SK-N-MC (cell line): Measurements from ENCODE around the gene MYO5A.
A peak's percentile ranks its signal among the peaks of the same experiment; 100 is the strongest.

Experiments used
- DNase-seq: peaks from one replicate; pipeline ENCODE4 v3.0.0-alpha.2; 2011; ENCODE audit warnings: low read depth, low spot score
- H3K27ac ChIP-seq: fragments of 200-600 bp; sonication (generic); 2 replicates; pipeline ENCODE4 v1.5.1; 2016; ENCODE audit warnings: mixed run types
- H3K36me3 ChIP-seq: fragments of 200-600 bp; sonication (generic); 2 replicates; pipeline ENCODE4 v1.6.1; 2017; ENCODE audit warnings: antibody characterized with exemption, low read length, mixed read lengths; ENCODE audit not compliant: insufficient read depth
- H3K4me3 ChIP-seq: fragments of 200-600 bp; sonication (generic); 2 replicates; pipeline ENCODE4 v1.5.1; 2016
- H3K9ac ChIP-seq: fragments of 200-600 bp; sonication (generic); 2 replicates; pipeline ENCODE4 v1.8.0; 2017; ENCODE audit warnings: mixed run types, mixed read lengths; ENCODE audit not compliant: insufficient read length
- H3K9me3 ChIP-seq: fragments of 200-600 bp; sonication (generic); 2 replicates; pipeline ENCODE4 v1.6.1; 2017; ENCODE audit warnings: low read depth, mild to moderate bottlenecking, antibody characterized with exemption, low read length, moderate library complexity, mixed read lengths
- EZH2 ChIP-seq: fragments of 200-600 bp; sonication (generic); IDR thresholded peaks from one replicate; pipeline ENCODE4 v1.6.1; 2017; ENCODE audit warnings: antibody characterized with exemption
- FOXP2 ChIP-seq: optimal IDR thresholded peaks from 2 replicates; pipeline ENCODE3; 2011; ENCODE audit warnings: mild to moderate bottlenecking, moderate library complexity; ENCODE audit not compliant: insufficient read depth; ENCODE audit errors: extremely low read length, control extremely low read depth
- POLR2AphosphoS5 ChIP-seq: IDR thresholded peaks from 2 replicates; pipeline ENCODE4 v1.6.1; 2012; ENCODE audit warnings: mild to moderate bottlenecking, low read depth, low read length, borderline replicate concordance

The MYO5A gene

DNA sequence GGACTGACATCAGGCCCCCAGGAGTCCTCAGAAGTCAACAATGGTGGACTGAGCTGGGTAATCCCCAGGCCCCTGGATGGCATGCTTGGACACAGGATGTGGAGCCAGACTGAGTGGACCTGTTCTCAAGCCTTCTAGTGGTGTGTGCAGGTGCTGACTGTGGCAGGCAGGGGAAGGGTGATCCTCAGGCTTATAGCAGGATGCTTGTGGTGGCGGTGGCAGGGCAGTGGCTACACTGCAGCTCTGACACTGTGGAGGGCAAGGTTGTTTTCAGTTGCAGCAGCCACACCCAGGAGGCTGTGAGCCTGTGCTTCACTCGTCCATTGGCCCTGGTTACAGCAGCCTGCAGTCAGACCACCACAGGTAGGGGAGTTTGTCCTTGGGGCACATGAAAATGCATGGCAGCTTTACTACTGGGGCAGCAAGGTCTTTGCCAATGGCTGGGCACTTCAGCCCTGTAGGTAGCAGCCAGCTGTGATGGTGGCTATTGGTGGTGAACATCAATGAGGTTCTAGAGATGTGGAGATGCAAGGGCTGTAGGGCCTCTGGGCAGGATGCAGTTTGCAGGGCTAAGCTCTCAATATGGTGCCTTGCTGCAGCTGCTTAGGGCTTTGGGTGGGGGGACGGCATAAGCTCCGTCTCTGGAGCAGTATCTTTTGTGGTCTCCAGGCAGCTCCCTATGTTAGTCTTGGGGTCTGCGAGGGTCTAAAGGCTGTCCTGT, 17.5 kb upstream of the MYO5A start:
- no peak for DNase-seq
- Histone ChIP-seq H3K4me3 (no peak overlapping the region), H3K27ac (no peak overlapping the region), H3K36me3 (peaks cover 52% of the 10 kb centered on the region), H3K9ac (no peak overlapping the region), H3K9me3 (no peaks in the 10 kb centered on the region)
- TF ChIP-seq POLR2AphosphoS5: peak; percentile 5; the same call in 1 of the 2 replicates
- TF ChIP-seq FOXP2: no peak

DNA sequence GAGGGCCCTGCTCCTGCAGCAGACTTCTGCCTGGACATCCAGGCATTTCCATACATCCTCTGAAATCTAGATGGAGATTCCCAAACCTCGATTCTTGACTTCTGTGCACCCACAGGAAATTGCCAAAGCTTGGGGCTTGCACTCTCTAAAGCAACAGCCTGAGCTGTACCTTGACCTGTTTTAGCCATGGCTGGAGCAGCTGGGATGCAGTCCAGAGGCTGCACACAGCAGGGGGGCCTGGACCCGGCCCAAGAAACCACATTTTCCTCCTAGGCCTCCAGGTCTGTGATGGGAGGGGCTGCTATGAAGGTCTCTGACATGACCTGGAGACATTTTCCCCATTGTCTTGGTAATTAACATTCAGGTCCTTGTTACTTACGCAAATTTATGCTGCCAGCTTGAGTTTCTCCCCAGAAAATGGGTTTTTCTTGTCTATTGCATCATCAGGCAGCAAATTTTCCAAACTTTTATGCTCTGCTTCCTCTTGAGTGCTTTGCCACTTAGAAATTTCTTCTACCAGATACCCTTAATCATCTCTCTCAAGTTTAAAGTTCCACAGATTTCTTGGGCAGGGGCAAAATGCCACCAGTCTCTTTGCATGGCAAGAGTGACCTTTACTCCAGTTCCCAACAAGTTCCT, 11.8 kb upstream of the MYO5A start:
- Histone ChIP-seq H3K36me3 (peaks cover 1% of the 10 kb centered on the region), H3K9ac (no peak overlapping the region), H3K9me3 (no peaks in the 10 kb centered on the region), H3K27ac (no peak overlapping the region), H3K4me3 (no peak overlapping the region)
- DNase-seq: no peak
- no peak for TF ChIP-seq EZH2

DNA sequence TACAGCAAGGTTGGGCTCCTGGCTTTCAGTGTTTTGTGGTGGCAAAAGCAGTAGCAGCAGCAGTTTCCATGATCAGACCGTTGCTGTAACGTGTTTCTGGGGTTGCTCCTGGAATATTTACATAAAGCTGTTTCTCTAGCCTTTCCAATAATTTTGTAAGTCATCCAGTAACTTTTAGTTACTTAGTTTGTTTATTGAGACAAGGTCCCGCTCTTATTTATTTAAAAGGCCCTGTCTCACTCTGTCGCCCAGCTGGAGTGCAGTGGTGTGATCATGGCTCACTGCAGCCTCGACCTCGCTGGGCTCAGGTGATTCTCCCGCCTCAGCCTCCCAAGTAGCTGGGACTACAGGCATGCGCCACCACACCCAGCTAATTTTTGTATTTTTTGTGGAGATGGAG, 8.8 kb upstream of the MYO5A start:
- Histone ChIP-seq H3K4me3 (no peak overlapping the region), H3K9ac (no peak overlapping the region), H3K27ac (no peak overlapping the region), H3K9me3 (no peaks in the 10 kb centered on the region), H3K36me3 (no peaks in the 10 kb centered on the region)
- DNase-seq: no peak
- TF ChIP-seq EZH2 (no peak), FOXP2 (no peak), POLR2AphosphoS5 (no peak)

DNA sequence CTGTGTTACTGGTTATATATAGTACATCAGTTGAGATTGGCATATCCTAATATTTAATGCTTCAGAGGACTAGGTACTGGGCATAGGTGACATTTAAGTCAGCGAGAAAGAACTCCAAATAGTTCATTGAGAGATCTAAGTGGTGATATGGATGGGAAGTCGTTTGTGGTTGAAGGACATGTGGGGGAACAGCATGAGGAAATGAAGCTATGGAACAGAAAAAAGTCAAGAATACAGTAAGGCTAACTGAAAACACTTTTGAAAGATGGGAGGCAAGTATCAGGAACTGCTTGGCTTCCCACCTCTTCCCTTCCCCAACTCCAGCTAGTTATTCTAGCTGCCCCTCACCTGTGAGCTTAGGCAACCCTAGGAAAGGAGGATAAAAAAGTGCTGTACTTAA, 3.7 kb upstream of the MYO5A start:
- DNase-seq: no peak
- Histone ChIP-seq H3K27ac (no peak overlapping the region), H3K9ac (no peak overlapping the region), H3K9me3 (no peaks in the 10 kb centered on the region), H3K36me3 (no peaks in the 10 kb centered on the region), H3K4me3 (no peak overlapping the region)
- TF ChIP-seq EZH2 (no peak), POLR2AphosphoS5 (no peak), FOXP2 (no peak)

- Histone ChIP-seq H3K27ac (no peak overlapping the region), H3K4me3 (peak overlapping the region; percentile 90; the same call in 1 of the 2 replicates), H3K9ac (no peak overlapping the region), H3K36me3 (no peaks in the 10 kb centered on the region), H3K9me3 (no peaks in the 10 kb centered on the region)
- no peak for DNase-seq
- no peak for TF ChIP-seq FOXP2
- TF ChIP-seq POLR2AphosphoS5: no peak
- no peak for TF ChIP-seq EZH2
Observed at GRCh38 chr15:52529940-52530339, 1.3 kb upstream of the MYO5A start.

GRCh38 chr15:52529341-52529924, 753 bp upstream of the MYO5A start:
- Histone ChIP-seq H3K9ac (peak overlapping the region; percentile 59), H3K4me3 (peak overlapping the region; percentile 90), H3K9me3 (no peaks in the 10 kb centered on the region), H3K36me3 (no peaks in the 10 kb centered on the region), H3K27ac (no peak overlapping the region)
- no peak for TF ChIP-seq FOXP2
- TF ChIP-seq EZH2: no peak
- no peak for TF ChIP-seq POLR2AphosphoS5
- DNase-seq: no peak

GRCh38 chr15:52527911-52528563, 643 bp downstream of the MYO5A start:
- Histone ChIP-seq H3K4me3 (peak overlapping the region; percentile 90), H3K9ac (peak overlapping the region; percentile 68), H3K36me3 (no peaks in the 10 kb centered on the region), H3K27ac (no peak overlapping the region), H3K9me3 (no peaks in the 10 kb centered on the region)
- no peak for DNase-seq
- TF ChIP-seq POLR2AphosphoS5: no peak
- TF ChIP-seq EZH2: no peak
- no peak for TF ChIP-seq FOXP2

GRCh38 chr15:52527196-52527910, 1.3 kb downstream of the MYO5A start:
- DNase-seq: no peak
- Histone ChIP-seq H3K27ac (no peak overlapping the region), H3K9me3 (no peaks in the 10 kb centered on the region), H3K4me3 (peak overlapping the region; percentile 90), H3K36me3 (no peaks in the 10 kb centered on the region), H3K9ac (no peak overlapping the region)
- no peak for TF ChIP-seq EZH2
- TF ChIP-seq FOXP2: no peak
- no peak for TF ChIP-seq POLR2AphosphoS5
